NCI-H526 treated with DMSO at 0.1 percent for 48 hours (cell line): ENCODE data around the gene MIR17HG.
"Not testable (repeated sequence)": the region's sequence is repeated elsewhere in the genome, so short reads cannot be mapped to it uniquely, and the experiment has no call there.

Experiments
- DNase-seq: peaks from one replicate; lab custom pipeline; 2025; lab: John Stamatoyannopoulos, UW

The MIR17HG gene

DNA sequence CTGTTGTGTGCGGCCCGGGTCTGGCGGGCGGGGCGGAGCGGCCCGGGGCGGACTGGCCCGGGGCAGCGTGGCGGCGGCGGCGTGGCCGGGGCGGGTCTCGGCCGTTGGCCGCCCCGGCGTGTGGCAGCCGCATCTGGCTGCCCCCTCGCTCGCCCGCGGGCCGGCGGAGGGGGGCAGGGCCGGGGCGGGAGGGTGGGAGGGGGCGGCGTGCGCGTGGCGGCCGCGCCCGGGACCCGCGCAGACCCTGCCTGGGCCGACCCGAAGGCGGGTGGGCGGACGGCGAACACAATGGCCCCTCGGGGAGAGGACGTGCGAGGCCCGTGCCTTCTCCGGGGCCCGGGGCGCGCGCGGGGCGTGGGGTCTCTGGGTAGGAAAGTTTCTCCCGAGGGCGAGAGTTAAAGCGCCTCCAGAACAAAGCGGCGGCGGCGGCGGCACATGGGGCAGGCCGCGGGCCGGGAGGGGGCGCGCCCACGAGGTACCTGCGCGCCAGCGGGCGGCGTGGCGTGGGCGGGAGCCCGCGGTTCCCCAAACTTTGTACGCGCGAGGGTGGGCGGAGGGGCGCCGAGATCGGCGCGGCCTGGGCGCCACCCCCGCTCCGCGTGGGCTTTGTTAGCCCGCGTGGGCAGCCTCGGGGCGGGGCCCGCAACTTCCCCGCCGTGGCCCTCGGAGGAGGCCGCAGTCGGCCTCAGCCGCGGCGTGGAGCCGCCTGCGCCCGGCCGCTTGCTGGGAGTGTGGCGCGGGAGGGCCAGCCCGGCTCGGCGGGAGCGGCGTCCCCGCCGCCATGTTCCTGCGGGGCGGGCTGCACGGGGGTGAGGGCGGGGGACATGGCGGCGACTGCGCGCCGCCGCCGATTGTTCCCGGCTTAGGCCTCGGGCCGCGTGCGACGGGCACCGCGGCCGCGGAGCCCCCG is 764 bp downstream of the MIR17HG start:
- no peak for DNase-seq

GRCh38 chr13:91348906-91349435 is 1.5 kb downstream of the MIR17HG start:
- peak; percentile 90 for DNase-seq

DNA sequence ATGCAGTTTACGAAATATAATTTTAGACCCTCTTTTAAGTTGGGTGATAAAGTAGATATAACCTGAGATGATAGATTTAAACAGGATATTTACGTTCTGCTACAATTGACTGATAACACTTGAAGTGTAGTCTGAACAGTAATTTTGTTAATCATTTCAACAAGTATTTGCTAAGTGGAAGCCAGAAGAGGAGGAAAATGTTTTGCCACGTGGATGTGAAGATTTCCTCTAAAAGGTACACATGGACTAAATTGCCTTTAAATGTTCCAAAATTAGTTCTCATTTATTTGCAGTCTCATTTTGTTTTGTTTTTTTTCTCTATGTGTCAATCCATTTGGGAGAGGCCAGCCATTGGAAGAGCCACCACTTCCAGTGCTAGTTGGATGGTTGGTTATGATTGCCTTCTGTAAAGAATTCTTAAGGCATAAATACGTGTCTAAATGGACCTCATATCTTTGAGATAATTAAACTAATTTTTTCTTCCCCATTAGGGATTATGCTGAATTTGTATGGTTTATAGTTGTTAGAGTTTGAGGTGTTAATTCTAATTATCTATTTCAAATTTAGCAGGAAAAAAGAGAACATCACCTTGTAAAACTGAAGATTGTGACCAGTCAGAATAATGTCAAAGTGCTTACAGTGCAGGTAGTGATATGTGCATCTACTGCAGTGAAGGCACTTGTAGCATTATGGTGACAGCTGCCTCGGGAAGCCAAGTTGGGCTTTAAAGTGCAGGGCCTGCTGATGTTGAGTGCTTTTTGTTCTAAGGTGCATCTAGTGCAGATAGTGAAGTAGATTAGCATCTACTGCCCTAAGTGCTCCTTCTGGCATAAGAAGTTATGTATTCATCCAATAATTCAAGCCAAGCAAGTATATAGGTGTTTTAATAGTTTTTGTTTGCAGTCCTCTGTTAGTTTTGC is 2.8 kb downstream of the MIR17HG start:
- peak; percentile 42 for DNase-seq

GRCh38 chr13:91351123-91351522 is 3.6 kb downstream of the MIR17HG start:
- no peak for DNase-seq

DNA sequence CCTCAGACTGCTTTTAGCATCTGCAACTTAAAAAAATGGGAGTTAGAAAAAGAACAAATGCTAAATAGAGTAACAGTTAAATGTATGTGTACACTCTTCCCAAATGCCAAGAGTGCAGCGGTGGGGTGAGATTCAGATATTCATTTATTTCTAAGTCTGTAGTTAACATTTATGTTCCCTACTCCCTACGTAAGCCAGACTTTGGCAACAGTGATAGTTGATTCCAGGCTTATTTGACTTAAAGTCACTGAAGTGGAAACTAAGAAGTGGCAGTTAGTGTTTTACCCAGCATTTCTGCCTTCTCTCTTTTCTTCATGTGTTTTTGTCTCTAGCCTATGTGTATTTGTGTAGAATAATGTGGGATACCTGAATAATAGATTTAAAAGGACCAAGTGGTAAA is 4.5 kb downstream of the MIR17HG start:
- DNase-seq: no peak

DNA sequence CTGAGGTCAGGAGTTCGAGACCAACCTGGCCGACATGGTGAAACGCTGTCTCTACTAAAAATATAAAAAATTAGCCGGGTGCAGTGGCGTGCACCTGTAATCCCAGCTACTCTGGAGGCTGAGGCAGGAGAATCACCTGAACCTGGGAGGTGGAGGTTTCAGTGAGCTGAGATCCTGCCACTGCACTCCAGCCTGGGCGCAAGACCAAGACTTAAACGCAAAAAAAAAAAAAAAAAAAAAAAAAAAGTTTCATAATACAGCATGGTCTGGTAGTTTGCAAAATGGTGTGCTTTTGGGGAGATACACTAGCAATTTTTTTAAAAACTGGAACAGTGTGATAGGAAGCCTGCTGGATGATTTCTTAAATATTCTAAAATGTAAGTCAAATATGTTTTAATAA is 5.4 kb downstream of the MIR17HG start:
- DNase-seq: not testable (repeated sequence)

- DNase-seq: no peak
Observed at GRCh38 chr13:91353494-91353893, 6.0 kb downstream of the MIR17HG start.

- no peak for DNase-seq
Observed at GRCh38 chr13:91355099-91355825, 7.8 kb downstream of the MIR17HG start.

DNA sequence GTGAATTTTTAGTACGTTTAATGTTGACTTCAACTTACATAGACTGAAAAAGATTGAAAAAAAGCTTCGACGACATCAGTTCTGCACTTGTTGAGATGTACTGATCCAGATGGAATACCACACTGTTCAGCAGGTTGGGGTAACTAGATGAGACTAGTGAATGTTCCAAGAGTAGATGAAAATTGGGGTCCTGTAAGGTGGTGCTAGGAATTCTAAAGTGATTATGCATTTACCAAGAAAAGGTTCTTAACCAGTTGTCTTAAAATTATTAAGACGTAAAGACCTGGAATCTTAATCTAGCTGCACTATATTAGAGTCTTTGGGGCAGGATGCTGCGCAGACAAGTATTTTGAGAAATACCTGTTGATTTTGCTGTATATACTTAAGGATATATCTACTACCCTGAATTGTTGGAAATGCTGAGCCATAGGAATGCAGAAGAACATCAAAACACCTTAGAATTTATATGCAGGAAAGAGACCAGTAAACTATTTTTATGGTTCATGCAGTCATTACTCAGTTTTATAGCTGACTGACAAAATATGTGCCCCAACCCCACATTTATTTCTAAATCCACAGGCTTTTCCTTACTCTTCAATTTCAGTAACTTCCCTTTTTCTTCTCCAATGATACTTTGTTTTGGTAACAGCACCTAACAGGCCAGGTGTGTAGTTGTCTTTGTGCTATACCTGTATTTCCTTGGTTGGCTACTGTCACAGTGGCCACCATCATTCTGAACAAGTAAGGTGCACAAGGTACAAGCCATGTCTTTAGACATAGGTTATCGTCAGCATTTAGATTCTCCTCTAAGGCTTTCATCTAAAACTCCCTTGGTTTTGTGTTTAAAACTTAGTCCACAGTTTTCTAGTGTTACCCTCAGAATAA is 8.6 kb downstream of the MIR17HG start:
- DNase-seq: no peak

DNA sequence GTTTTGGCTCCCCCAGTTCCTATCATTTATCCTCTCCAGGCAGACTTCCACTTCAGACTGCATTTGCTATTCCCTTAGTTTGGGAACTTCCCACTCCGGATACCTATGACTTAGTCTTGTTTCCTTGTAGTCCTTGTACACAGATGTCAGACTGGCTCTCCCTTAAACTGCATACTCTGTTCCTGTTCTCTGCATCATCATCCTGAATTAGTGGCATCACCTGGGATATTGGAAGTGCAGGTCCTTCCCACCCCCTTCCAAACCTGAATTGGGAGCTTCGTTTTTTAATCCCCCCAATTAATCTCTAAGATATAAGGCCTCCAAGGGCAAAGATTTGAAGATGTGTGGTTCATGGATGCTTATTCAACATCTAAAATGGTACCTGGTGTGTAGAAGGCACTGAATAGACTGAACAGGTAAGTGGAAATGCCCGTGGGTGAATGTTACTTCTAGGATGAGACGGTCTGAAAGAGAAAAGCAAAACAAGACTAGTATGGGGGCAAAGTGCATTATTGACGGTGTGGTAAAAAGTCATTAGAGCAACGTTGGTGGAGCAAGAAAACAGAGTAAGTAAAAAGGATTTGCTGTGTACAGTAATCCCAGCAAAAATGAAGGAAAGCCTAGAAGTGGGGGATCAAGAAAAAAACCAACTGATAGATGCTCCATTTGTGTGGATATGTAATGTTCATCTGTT is 9.6 kb downstream of the MIR17HG start:
- no peak for DNase-seq

DNA sequence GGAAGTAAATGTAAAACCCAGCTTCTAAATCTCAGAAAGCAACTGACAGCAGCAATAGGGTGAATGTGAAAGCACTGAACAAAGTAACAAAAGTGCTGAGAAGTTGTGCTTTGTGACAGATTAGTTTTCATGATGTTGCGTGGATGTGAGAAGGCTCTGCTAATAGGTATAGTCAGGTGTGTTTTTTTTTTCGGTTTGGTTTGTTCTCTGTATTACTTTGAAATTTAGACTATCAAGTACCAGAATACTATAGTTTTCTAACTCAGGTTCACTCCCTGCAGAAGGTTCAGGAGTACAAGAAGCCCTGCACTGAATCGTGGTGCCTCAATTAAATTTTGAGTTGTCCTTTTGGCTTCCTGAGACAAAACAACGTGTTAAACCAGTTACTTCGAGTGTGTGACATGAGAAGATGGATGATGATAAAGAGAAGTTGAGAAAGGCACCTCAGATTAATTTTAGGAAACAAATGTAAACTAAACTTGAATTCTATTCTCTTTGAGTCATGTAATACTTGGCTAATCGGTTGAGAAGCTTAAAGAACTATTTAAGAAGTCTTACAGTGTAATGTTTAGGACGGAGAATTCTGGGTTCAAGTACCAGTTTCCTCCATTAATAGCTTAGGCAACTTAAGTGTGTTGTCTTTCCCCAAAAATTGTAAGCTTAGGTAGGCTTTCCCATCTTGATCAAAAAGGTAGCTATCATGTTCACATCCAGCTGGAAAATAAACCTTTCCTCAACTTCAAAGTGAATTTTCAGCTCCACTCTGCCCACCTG is 10.3 kb downstream of the MIR17HG start:
- no peak for DNase-seq

GRCh38 chr13:91358387-91358782 is 10.9 kb downstream of the MIR17HG start:
- DNase-seq: no peak

GRCh38 chr13:91359111-91359510 is 11.6 kb downstream of the MIR17HG start:
- no peak for DNase-seq

- no peak for DNase-seq
Observed at GRCh38 chr13:91359631-91360030, 12.1 kb downstream of the MIR17HG start.

DNA sequence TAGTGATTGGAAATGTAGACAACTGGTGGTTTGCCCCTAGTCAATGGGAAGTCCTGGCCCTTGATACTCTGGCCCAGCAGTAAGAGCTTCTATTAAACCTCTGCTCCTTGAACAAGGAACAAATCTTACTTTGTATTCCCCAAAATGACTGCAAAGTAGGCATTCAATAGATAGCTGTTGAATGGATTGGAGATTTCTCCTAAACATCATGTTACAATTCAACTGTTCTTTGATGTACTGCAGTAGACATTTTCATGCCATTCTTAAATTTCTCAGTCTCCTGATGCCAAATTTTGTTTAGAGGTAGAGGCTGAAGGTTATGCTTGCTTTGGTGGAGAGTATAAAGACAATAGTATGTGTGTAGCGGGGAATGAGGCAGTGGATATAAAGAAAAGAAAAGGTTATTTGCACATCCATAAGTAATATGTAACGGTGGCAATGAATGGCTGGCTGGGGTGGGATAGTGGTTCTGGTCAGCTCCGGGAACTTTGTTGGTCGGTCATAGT is 12.8 kb downstream of the MIR17HG start:
- DNase-seq: no peak

- no peak for DNase-seq
Observed at GRCh38 chr13:91361755-91362271, 14.3 kb downstream of the MIR17HG start.

DNA sequence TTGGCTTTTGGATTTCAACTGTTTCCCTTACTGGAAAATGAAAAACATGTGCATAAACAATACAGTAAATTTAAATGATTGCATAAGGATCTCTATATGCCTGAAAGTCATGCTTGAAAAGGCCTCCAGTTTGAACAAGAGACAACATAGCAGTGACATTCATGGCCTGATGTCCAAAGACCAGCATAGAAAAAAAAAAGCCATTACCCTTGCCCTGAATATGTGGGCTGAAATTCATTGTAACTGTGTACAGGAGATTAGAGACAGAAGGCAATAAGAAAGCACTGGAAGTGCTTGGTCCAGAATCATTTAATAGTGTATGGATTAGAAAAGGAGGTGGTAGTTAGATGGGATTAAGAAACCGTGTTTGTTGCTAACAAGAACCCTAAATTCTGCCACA is 15.4 kb downstream of the MIR17HG start:
- no peak for DNase-seq

GRCh38 chr13:91368101-91368500 is 20.6 kb downstream of the MIR17HG start:
- DNase-seq: no peak
